Esophagus (tissue), 2 donors: ENCODE data around the gene CBLIF. TPM values are rescaled to one million over a fixed set of nuclear protein-coding genes. Genes with fewer than 3 reads are reported as not detected.
"Not testable (repeated sequence)": the region's sequence is repeated elsewhere in the genome, so short reads cannot be mapped to it uniquely, and the experiment has no call there.

Experiments
- H3K27ac ChIP-seq, 2 donors: one replicate each; pipeline ENCODE4 v1.5.1; 2013; ENCODE audit warnings: low read depth in 2 of 2, mild to moderate bottlenecking in 2 of 2, inconsistent platforms in 1 of 2, low read length in 1 of 2, moderate library complexity in 1 of 2
- H3K27me3 ChIP-seq, 2 donors: one replicate each; pipeline ENCODE4 v1.6.1; 2013; ENCODE audit warnings: low read length in 2 of 2, control low read depth in 1 of 2, mild to moderate bottlenecking in 1 of 2; ENCODE audit not compliant: insufficient read depth in 2 of 2, control insufficient read depth in 1 of 2
- H3K36me3 ChIP-seq, 2 donors: one replicate each; pipeline ENCODE4 v1.6.1; 2013; ENCODE audit warnings: low read length in 1 of 2; ENCODE audit not compliant: control insufficient read depth in 2 of 2, insufficient read depth in 2 of 2
- H3K4me1 ChIP-seq, 2 donors: one replicate each; pipeline ENCODE4 v1.6.1; 2013; ENCODE audit warnings: low read length in 1 of 2; ENCODE audit not compliant: control insufficient read depth in 2 of 2, insufficient read depth in 2 of 2
- H3K4me3 ChIP-seq, 2 donors: one replicate each; pipeline ENCODE4 v1.5.1; 2013; ENCODE audit warnings: low read length in 2 of 2, mild to moderate bottlenecking in 2 of 2, low read depth in 1 of 2, moderate library complexity in 1 of 2
- H3K9me3 ChIP-seq, 2 donors: one replicate each; pipeline ENCODE4 v1.6.1; 2013; ENCODE audit warnings: mild to moderate bottlenecking in 2 of 2, low read depth in 1 of 2, low read length in 1 of 2, moderate library complexity in 1 of 2; ENCODE audit not compliant: control insufficient read depth in 2 of 2, insufficient read depth in 1 of 2
- WGBS, 2 donors: extraction: QIAGEN DNeasy Blood & Tissue Kit; methylation state at CpG; one replicate each; pipeline ENCODE4 v1.1.7; 2013; 5-methylcytosine and 5-hydroxymethylcytosine counted together
- polyA plus RNA-seq, 2 donors: library from polyadenylated mRNA; stranded (reverse); fragments of 200-250 nt; gene quantifications; one replicate each; pipeline ENCODE4 v1.2.3, GENCODE V29; 2013
- donor health status: healthy with polysubstance abuse.
- donor health status: Bipolar disorder and iron deficiency.

The CBLIF gene
- polyA plus RNA-seq, 2 donors = 0.07 to 0.24 TPM

- H3K4me3 ChIP-seq = no peak overlapping the region
- 9 to 12% methylated on average over 9 of the region's 9 CpGs for WGBS, 2 donors
- no peak overlapping the region for H3K27ac ChIP-seq
- no peaks in the 10 kb centered on the region for H3K36me3 ChIP-seq
- no peaks in the 10 kb centered on the region for H3K4me1 ChIP-seq
- no peaks in the 10 kb centered on the region for H3K27me3 ChIP-seq
- H3K9me3 ChIP-seq = no peaks in the 10 kb centered on the region
Measured at GRCh38 chr11:59822989-59823566, 22.2 kb downstream of the CBLIF start.

- WGBS, 2 donors = 73 to 74% methylated on average over 4 of the region's 4 CpGs
Measured at GRCh38 chr11:59818572-59818971, 26.7 kb downstream of the CBLIF start.

DNA sequence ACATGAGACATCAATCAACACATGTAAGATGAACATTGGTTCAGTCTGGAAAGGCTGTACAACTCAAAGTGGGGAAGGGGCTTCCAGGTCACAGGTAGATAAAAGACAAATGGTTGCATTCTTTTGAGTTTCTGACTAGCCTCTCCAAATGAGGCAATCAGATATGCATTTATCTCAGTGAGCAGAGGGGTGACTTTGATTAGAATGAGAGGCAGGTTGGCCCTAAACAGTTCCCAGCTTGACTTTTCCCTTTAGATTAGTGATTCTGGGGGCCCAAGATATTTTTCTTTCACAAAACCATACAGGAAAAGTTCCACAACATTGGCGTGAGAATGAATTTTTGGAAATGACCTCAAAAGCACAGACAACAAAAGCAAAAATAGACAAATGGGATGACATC is 28.9 kb downstream of the CBLIF start:
- not testable (repeated sequence) for H3K4me1 ChIP-seq, H3K4me3 ChIP-seq, H3K27ac ChIP-seq, H3K27me3 ChIP-seq, H3K9me3 ChIP-seq, H3K36me3 ChIP-seq
- 76 to 80% methylated on average over 1 of the region's 1 CpG for WGBS, 2 donors

More at GRCh38 chr11:59818572-59818971, 26.7 kb downstream of the CBLIF start:
- H3K27me3 ChIP-seq = no peaks in the 10 kb centered on the region
- H3K9me3 ChIP-seq = no peaks in the 10 kb centered on the region
- H3K4me1 ChIP-seq = no peaks in the 10 kb centered on the region
- no peaks in the 10 kb centered on the region for H3K36me3 ChIP-seq
- H3K4me3 ChIP-seq = no peak overlapping the region
- no peak overlapping the region for H3K27ac ChIP-seq

DNA sequence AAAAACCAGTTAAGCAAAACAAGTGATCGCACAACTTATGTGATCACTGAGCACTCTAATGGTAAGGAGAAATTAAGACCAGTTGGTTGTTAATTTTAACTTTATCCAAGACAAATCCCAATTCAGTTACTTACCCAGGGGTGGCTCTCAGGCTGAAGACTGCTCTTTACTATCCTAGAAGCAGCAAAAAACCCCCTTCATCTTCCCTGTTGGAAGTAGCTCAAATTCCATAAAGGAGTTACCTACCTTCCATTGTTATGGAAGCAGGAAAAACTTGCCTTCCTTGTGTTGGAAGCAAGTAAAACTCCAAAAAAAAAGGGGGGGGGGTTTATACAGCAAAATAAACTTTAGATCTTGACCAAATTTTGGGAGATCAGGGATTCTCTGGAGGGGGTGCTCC is 29.5 kb downstream of the CBLIF start:
- 90 to 96% methylated on average over 1 of the region's 1 CpG for WGBS, 2 donors
- no peaks in the 10 kb centered on the region for H3K27me3 ChIP-seq
- no peaks in the 10 kb centered on the region for H3K9me3 ChIP-seq
- no peaks in the 10 kb centered on the region for H3K36me3 ChIP-seq
- no peak overlapping the region for H3K4me3 ChIP-seq
- no peak overlapping the region for H3K27ac ChIP-seq
- no peaks in the 10 kb centered on the region for H3K4me1 ChIP-seq

GRCh38 chr11:59814021-59814420 is 31.3 kb downstream of the CBLIF start:
- H3K27ac ChIP-seq = no peak overlapping the region

DNA sequence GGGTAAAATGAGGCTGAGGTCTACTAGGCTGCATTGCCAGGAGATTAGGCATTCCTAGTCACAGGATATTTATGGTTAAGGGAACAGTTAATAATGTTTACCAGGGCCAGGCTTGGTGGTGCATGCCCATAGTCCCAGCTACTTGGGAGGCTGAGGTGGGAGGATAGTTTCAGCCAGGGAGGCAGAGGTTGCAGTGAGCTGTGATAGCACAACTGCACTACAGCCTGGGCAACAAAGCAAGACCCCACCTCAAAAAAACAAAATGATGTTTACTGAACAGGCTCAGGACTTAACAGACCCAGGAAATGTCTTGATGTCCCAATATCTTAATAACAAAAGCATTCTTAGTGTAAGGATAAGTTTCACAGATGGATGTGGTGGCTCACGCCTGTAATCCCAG is 31.9 kb downstream of the CBLIF start:
- 92% methylated on average over 1 of the region's 1 CpG for WGBS, 2 donors

More at GRCh38 chr11:59814021-59814420, 31.3 kb downstream of the CBLIF start:
- Histone ChIP-seq H3K27me3 (no peaks in the 10 kb centered on the region), H3K9me3 (no peaks in the 10 kb centered on the region), H3K4me1 (peaks cover 0 to 5% of the 10 kb centered on the region in 2 donors), H3K4me3 (no peak overlapping the region), H3K36me3 (no peaks in the 10 kb centered on the region)
- 32 to 42% methylated on average over 1 of the region's 1 CpG for WGBS, 2 donors

GRCh38 chr11:59812220-59812619 is 33.1 kb downstream of the CBLIF start:
- Histone ChIP-seq H3K27me3 (no peaks in the 10 kb centered on the region), H3K27ac (no peak overlapping the region), H3K9me3 (no peaks in the 10 kb centered on the region), H3K4me3 (no peak overlapping the region), H3K4me1 (peaks cover 0 to 5% of the 10 kb centered on the region in 2 donors), H3K36me3 (peaks cover 0 to 3% of the 10 kb centered on the region in 2 donors)
- WGBS, 2 donors = 89 to 90% methylated on average over 2 of the region's 2 CpGs

More for the DNA sequence above, 31.9 kb downstream of the CBLIF start:
- no peaks in the 10 kb centered on the region for H3K27me3 ChIP-seq
- no peaks in the 10 kb centered on the region for H3K36me3 ChIP-seq
- H3K9me3 ChIP-seq = no peaks in the 10 kb centered on the region
- peaks cover 0 to 5% of the 10 kb centered on the region in 2 donors for H3K4me1 ChIP-seq
- H3K27ac ChIP-seq = no peak overlapping the region
- H3K4me3 ChIP-seq = no peak overlapping the region

DNA sequence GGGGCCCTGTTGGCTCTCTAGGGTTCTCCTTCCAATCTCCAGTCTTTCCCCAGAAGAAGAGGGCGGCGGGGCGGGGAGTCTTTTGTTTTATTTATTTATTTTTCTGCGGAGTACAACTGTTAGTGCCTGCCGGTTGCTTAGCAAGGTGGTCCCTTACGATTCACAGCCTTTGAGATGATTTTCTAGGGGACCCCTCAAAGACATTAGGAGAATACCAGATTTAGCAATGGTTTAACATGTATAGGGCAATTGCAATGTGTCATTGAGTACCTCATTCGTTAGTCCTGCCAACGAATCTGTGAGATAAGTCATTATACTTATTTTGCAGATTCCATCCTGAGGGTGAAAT is 34.4 kb downstream of the CBLIF start:
- Histone ChIP-seq H3K9me3 (no peaks in the 10 kb centered on the region), H3K27me3 (no peaks in the 10 kb centered on the region), H3K4me1 (peaks cover 0 to 5% of the 10 kb centered on the region in 2 donors), H3K4me3 (peak overlapping the region; percentile 69 to 82), H3K36me3 (peaks cover 7 to 14% of the 10 kb centered on the region in 2 donors), H3K27ac (peak overlapping the region; percentile 75 to 94)
- 8 to 9% methylated on average over 8 of the region's 8 CpGs for whole genome bisulfite sequencing, 2 donors

GRCh38 chr11:59810189-59810910 is 34.9 kb downstream of the CBLIF start, which contains the start of gene MRPL16:
TSS of gene MRPL16 (minus strand) at chr11:59810778. CDS start at chr11:59810658, 120 bp downstream.
- WGBS, 2 donors = 0 to 1% methylated on average over 54 of the region's 54 CpGs

More at GRCh38 chr11:59810189-59810910, 34.9 kb downstream of the CBLIF start, which contains the start of gene MRPL16:
- peaks cover 0 to 5% of the 10 kb centered on the region in 2 donors for H3K4me1 ChIP-seq
- no peaks in the 10 kb centered on the region for H3K27me3 ChIP-seq
- peak within 1 kb of the TSS; percentile 75 to 94 for H3K27ac ChIP-seq
- H3K9me3 ChIP-seq = no peaks in the 10 kb centered on the region
- H3K4me3 ChIP-seq = peak within 1 kb of the TSS; percentile 69 to 82
- H3K36me3 ChIP-seq = peaks cover 10 to 14% of the 10 kb centered on the region in 2 donors
